NK-92 (cell line): ENCODE results near the gene KLHL30.

Source experiments
- DNase-seq: peaks from one replicate; lab custom pipeline; 2025; ENCODE audit not compliant: unreplicated experiment; lab: John Stamatoyannopoulos, UW

KLHL30 gene

DNA sequence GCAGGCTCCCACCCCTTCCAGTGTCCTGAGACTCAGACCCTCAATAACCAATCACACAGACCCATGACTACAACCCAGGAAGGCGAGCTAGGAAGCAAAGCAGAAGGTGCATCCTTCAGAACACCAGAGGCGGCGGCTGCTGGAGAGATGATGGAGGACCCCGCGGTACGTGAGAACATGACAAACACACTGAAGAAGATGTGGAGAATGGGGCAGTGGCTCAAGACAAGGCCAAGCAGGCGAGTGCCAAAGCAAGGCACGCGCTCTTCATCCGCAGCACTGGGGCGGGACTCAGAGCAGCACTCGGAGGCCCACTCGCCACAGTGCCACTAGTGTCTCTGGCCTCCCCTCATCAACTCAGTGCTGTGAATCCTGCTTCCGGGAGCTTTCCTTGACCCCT, 34.0 kb downstream of the KLHL30 start:
- no peak for DNase-seq

DNA sequence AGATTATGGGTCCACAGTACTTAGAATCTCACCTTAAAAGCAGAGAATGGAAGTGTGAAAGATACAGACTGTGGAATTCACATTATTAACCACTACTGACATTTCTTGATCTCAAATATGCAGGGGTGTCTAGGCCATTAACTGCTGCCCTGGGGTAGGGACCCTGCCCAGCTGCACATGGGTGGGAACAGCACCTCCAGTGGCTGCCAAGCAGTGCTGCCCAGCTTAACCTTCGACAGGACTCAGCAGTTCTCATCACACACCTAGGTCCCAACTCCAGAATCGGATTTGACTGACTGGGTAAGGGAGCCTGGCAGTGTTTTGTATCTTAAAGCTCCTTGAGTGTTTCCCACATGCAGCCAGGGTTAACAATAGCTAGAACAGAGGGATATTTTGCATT, 35.2 kb downstream of the KLHL30 start:
- DNase-seq: no peak

DNA sequence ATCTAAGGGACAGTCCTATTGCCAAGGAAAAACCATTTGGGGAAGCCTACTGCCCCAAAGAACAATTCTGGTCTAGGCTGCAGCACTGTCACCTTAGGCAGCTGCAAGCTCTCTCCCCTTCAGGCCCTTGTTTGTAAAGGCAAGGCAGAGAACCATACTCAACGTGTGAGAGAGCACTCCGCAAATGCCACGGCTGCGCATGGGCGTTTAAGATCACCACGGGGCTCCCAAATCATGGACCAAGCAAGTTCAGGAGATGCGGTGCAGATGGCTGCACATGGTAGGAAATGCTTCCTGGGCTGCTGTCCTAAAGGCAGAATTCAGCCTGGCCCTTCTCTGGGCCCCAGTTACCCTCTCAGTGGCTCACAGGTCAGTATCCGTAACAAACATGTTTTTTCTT, 35.8 kb downstream of the KLHL30 start:
- no peak for DNase-seq

DNA sequence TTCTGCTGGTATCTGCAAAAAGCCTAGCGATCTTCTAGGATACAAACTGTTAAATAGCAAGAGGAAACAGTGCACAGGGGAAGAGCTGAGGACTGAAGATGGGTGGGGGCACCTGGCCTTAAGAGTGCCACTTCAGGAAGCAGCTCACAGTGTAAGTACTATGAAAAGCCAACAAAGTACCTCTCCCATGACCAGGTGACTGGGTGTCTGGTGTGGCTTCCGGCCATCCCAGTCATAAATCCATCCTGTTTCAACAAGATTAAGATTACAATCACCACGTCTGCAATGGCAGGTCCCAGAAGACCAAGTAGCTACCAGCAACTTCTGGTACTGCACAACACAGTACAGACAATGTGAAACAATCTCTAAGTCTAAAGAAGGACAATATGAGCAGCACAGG, 36.2 kb downstream of the KLHL30 start:
- no peak for DNase-seq

DNA sequence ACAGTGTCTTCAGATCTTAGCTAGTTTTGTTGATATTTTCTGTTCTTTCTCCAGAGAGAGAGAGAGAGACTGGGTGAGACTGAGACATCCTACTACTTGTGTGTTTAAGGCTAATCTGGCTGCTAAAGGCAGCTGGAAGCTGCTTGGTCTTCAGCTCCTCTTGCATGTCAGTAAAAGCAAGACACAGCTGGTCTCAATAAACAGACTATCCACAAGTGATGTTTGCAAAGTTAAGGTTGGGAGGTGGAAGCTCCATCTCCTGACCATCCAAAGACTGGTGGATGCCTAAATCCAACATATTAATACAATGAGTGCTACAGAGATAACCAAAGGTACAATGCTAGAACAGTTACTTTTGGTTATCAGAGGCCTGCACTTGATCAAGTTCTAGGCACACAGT, 38.1 kb downstream of the KLHL30 start:
- DNase-seq: no peak

DNA sequence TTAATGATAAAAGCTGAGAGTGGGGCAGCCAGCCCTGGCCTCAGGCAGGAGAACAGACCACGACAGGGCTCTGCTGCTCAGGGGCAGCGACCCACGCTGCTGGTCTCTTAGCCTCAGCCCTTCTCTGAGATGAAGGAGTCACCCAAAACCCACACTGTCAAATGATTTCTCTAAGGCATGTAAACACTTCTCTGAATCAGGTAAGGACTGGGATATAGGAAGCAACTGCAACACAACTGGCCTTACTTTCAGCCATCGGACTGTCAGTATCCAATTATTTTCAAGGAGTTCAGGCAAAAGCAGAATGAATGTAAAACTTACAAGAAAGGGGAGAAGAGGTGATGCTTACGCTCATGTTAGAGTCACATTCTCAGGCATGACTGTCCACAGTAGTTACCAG, 42.1 kb downstream of the KLHL30 start:
- DNase-seq: no peak

DNA sequence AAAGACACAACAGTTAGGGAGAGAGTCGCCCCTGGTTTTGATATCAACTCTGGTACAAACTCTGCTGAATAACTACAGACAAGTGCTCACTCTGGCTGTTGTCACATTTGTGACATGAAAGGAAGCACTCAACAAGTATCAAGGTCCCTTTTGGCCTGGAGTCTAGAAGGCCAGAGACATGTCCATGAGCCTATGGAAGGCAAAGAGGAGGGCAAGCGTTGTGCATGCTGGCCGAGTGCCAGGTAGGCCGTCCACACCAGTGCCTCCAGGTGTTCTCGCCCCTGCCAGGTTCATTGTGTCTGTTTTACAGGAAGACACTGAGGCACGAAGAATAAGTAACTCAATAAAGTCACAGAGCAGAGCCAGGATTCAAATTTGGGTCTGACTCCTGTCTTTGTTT, 43.9 kb downstream of the KLHL30 start:
- no peak for DNase-seq

DNA sequence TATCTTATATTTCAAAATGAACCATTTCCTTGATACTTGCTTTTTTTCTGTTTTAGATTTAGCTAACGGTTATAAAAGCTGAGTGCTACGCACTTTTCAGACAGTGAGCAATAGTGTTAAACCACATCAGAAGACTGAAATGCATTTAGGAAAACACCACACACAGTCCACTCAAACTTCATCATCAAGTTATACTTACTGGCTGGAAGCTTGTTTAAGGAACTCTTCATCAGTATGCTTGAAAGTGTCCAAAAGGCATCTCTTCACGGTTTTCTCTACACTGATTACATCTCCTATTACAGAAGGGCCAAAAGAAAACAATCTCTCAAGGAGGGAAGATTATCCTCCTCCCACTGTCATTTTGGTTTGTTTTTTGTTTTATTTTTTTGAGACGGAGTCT, 45.4 kb downstream of the KLHL30 start:
- DNase-seq: no peak

DNA sequence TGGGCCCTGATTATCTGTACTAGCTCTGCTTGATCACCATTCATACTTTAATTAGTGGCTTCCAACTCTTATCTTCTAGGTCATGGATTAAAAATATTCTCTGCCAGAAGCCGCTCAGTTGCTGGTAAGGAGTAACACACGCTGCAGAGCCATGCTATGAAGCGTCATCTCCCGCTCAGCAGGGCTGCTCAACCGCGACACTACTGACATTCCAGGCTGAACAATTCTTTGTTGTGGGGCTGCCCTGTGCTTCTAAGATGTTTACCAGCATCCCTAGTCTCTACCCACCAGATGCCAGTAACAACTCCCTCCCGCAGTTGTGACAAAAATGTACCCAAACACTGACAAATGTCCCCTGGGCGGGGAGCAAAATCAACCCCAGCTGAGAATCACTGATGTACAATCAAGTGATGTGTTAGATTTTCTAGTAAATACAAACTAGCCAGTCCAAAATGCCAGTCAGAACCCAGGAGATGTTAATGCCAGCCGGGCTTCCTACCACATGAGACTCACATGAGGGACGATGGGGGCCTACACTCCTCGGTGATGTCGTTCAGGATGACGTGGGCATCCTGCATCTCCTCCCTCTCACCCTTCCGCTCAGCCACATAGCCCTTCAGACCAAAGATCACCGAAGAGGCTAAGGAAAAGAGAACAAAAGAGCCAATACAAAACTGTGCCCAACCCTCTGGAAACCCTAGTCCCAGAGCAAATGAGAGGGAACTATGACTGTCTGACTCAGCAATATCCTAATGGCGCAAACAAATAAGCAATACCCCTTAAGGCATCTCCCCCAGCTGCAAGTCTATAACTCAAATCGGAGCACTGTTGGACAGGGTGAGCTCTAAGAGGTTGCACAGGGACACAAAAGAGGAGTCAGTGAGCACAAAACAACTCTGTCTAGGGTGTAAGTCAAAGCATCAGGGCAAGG, 49.4 kb downstream of the KLHL30 start:
- DNase-seq: no peak

DNA sequence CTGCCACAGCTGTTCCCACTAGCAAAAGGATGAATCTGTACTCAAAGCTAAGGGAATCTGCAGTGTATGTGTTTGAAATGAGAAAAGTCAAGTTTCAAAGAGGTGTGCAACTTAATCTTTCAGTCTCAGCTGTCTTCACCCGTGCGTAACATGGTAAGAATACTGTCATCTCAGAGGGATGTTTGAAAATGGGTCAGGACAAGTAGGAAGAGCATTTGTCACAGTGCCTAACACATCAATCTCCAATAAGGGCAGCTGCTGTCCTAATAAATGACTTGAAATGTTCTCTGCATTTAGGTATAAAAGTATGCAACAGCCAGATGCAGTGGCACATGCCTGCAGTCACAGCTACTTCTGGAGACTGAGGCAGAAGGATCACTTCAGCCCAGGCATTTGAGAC, 52.0 kb downstream of the KLHL30 start:
- no peak for DNase-seq
